Hepatic stellate cell (primary cell): ENCODE results near the gene ZNF766.
A peak's percentile ranks its signal among the peaks of the same experiment; 100 is the strongest.
"Not testable (repeated sequence)": the region's sequence is repeated elsewhere in the genome, so short reads cannot be mapped to it uniquely, and the experiment has no call there.

Experiments
- DNase-seq: peaks from one replicate; pipeline ENCODE4 v3.0.0; 2011; ENCODE audit warnings: low spot score

ZNF766 gene

DNA sequence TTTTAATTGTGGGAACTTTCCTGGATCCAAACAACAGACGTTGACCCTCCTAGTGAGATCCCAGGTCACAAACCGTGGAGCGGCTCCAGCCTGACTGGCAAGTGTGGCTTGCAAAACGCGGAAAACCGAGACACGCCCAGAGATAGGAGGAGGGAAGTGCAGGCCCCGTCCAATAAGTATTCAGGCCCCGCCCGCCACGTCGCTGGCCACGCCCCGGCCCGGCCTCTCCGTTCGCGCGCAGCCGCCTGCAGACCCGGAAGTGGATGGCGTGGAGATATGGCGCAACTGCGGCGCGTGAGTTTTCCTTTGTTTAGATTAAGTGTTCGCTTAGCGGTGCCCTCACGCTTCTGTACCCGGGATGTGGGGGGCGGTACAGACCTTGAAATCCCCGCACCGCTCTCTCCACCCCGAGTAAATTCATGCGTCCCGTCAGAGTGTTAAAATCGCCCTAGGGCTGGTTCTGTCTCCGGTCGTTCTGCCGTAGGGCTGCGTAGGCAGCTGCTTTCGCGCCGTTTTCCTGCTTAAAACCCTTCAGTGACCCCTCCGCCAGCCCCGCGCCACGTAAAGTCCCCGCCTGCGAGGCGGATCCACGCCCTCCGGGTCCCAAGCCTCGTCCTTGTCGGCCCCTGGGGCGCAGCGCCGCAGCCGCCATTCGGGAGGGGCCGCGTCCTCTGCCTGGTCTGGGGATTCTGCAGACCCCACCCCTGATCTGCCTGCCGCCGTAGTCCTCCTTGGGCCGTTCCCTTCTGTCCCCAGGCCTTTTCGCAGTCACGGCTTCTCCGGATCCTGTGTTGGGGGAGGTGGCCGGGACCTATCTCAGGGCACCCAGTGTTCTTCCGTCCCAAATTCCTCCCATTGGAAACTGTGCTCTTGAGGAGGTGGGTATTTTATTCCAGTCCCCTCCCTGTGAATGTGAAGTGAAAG is at the start of gene ZNF766:
ZNF766 (plus strand) TSS at position 250 of the 924 bp plus-strand sequence; CDS start at position 277, 27 bp downstream.
- DNase-seq: peak; percentile 93

DNA sequence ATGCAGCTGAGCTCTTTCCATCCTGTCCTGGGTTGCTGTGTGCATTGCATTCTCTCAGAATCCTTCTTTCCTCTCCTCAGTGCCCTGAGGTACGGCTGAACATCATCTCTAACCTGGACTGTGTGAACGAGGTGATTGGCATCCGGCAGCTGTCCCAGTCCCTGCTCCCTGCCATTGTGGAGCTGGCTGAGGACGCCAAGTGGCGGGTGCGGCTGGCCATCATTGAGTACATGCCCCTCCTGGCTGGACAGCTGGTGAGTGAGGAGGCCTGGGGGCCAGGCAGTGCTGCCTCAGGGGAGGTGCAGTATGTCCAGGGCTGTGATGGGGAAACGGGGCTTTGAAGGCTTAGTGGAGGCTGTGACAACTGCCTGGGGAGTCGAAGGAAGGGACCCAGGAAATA is 49.8 kb upstream of the ZNF766 start:
- DNase-seq: no peak

DNA sequence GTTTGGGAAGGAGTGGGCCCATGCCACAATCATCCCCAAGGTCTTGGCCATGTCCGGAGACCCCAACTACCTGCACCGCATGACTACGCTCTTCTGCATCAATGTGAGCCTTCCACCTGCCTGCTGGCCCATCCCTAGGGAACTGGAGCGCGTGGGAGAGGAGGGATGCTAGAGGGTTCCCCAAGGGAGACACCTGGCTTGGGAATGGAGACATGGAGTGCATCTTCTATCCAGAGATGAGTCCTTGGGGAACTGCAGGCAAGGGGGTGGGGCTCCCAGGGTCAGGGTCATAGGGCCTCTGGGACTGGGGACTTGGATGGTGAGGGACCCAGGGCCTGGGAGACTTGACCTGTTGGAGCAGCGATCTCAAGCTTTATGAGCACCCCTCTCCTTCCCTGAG is 48.4 kb upstream of the ZNF766 start:
- DNase-seq: no peak

DNA sequence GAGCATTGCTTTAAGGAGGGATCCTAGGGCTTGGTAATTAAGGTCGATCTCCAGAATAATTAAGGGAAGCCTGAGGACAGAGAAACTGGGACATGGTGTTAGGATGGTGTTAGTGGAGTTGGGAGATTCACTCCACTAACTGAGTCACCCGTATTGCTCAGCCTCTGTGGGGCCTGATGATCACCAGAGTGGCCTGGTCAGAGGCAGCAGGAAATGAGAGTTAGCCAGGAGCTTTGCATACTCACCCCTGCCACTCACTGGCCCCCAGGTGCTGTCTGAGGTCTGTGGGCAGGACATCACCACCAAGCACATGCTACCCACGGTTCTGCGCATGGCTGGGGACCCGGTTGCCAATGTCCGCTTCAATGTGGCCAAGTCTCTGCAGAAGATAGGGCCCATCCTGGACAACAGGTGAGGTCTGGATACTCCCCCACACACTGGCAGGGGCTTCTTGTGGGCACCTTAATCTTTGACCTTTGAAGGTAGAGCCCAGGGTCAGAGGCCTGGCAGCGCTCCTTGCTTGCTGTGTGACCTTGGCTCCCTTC is 47.5 kb upstream of the ZNF766 start:
- no peak for DNase-seq

DNA sequence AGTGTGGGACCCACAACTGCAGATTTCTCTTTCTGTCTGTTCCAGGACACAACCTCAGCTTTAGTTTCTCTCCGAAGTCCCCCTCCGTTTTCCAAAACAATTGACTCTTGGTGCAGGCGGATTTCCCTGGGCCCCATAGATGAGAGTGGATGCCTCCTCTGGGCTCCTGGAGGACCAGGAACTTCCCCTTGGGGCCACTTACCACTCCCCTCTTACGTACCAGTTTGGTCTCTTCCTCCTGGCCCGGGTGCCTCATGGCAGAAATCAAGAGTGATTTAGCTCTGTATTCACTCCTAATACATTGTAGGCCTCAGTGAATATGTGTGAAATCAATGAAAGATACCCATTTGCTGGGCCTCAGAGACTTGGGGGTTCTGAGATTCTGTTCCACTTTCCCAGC is 45.2 kb upstream of the ZNF766 start:
- no peak for DNase-seq

DNA sequence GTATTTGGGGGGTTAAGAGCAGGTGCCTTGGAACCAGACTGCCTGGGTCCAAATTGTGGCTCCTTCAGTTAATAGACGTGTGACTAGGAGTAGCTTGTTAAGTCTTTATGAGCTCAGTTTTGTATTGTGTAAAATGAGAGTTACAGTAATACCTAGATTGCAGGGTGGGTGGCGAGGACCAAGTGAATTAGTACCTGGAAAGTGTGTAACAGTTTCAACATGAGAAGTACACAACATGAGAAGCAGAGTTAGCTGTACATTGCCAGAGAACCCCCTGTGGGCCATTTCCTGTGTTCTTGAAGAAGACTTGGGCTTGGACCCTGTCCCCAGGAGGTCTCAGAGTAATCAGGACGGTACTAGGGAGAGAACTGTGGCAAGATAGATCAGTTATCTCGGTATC is 42.7 kb upstream of the ZNF766 start:
- no peak for DNase-seq

DNA sequence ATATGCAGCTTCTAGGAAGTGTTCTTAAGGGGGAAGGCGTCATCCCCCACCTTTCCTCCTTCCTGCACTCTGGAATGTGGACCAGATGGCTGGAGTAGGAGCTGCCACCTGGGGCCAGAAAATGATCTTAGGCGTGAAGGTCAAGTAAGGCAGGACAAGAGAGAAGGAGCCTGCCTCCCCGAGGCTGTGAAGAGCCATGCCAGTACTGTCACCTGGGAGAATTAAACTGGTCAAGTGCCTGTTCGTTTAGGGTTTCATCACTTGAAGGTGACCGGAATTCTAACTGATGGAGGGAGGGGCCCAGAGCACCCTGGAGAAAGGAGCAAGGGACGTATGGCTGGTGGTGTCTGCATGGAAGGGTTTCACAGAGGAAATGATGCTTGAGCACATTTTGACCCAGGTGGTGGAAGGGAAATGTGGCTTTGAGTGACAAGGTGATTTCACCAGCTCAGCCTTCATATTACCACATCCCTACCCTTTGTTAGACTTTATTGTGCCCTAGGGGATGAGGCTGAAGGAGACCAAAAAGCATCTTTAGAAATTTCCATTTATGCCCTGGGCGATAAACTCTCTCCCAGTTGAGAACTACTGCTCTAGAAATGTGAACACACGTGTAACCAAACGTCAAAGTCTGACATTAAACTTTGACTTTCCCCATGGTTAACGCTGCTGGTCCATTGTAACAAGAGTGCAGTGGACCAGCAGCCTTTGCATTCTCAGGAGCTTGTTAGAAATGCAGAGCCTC is 42.0 kb upstream of the ZNF766 start:
- DNase-seq: no peak

DNA sequence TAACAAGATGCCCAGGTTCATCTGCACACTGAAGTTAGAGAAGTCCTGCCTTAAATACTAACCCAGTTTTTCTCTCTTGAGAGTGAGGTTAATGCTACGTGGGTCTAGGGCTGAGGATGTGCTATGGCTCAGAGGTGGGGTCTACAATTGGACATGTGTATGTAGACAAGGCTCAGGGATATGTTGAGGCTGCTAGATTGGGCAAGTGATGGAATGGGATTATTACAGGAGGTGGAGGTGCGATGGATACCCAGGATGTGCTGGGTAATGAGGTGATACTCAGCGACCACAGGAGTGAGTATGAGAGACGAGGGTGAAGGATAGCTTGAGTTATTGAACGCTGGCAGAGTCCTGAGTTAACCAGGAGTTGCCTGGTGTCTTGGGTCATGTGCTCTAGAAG is 41.4 kb upstream of the ZNF766 start:
- no peak for DNase-seq

DNA sequence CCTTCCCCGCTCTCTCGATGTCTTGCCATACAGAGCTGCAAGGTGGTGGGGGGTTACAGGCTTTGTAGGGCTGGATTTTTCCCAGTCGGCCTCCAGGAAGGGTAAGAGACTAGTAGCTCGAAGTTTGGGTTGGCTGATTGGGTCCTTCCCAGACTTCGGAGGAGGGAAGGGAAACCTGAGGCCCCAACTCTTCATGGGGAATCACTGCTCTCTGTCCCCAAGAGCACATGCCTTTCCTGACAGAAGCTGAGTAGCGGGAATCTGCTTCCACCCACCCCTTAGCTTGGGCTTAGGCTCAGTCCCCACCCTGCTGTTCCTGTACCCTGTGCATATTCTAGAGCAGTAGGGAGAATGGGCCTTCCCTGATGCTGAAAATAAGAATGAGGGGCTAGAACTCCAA is 39.9 kb upstream of the ZNF766 start:
- no peak for DNase-seq

DNA sequence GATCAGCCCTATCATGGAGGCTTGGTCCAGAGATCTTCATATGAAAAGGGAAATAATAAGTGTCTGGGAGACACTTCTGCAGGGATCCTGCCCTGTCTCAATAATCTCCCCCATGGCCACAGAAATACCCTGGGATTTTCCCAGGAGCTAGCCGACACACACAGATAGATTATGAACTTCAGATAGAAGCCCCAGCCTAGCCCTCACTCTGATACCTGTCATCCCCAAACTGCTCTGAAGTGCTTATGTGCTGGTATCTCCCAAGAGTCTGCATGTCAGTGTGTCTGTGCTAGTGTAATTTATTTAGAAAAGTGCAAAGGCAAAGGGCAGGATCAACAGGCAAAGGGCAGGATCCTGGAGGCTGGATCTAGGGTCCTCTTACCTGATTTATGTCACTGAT is 38.7 kb upstream of the ZNF766 start:
- DNase-seq: no peak

DNA sequence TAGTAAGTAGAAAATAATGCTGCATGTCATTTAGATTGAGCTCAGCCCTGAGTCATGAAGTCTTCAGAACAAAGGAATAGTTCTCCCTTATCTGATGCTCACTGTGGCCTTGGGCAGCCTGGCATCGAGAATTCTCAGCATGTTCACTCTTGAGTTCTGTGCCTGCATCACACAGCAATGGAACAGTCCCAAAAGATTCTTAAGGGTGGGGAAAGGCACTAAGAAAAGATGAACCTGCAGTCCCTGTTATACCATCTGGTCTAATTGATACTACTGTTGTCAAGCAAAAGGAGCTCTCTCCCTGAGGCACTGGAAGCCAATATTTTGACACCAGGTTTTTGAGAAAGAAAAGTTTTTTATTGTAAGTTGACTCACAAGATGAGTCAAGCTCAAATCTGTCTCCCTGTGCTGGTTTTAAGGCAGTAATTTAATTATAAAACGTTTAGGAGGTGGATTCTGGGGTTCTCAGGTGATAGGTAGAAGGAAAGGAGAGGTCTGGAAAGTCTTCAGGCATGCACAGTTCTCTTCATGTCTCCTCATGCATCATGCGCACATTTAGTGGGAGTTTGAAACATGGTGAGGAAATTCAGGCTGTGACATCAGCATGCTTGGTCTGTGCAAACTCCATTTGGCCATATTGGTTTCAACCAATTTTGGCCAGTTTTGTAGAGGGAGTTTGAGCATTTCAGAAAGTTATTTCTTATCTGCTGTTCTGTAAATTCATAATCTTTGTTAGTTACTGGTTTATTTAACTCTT is 38.1 kb upstream of the ZNF766 start:
- no peak for DNase-seq

DNA sequence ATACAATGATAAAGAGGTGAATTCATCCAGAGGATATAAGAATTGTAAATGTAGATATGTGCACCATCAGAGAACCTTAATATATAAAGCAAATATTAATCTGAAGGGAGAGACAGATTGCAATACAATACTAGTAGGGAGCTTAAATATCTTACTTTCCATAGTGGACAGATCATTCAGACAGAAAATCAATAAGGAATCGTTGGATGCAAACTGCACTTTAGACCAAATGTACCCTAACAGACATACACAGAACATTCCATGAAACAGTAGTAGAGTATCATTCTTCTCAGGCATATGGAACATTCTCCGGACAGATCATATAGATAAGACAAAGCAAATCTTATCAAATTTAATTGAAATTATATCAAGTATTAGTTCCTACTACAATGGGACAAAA is 35.0 kb upstream of the ZNF766 start:
- no peak for DNase-seq

DNA sequence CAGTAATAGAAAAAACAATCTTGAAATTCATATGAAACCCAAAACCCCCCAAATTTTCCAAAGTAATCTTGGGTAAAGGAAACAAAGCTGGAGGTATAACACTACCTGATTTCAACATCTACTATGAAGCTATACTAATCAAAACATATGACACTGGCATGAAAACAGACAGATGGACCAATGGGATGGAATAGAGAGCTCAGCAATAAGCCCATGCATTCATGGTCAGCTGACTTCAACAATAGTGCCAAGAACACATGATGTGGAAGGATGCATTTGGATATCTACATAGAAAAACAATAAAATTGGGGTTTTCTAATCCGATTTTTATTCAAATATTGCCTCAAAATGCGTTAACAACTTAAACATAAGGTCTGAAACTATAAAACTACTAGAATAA is 32.2 kb upstream of the ZNF766 start:
- DNase-seq: no peak

DNA sequence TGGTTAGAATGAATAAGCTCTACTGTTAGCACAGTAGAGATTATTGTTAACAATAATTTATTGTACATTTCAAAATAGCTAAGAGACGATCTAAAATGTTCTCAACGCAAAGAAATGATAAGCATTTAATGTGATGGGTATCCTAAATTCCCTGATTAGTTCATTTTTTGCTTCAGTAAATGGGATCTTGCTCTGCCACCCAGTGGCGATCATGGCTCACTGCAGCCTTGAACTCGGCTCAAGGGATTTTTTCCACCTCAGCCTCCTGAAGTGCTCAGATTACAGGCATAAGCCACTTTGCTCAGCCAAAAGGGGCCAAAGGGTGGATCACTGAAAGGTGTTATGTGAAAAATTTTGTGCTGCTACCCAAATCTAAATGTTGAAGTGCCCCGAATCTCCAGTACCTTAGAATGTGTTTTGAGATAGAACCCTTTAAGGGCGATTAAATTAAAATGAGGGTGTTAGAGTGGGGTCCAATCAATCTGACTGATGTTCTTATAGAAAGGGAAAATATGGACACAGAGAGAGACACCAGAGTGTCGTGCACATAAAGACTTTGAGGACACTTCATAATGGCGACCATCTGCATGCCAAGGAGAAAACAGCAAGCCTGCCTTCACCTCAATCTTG is 31.5 kb upstream of the ZNF766 start:
- no peak for DNase-seq

DNA sequence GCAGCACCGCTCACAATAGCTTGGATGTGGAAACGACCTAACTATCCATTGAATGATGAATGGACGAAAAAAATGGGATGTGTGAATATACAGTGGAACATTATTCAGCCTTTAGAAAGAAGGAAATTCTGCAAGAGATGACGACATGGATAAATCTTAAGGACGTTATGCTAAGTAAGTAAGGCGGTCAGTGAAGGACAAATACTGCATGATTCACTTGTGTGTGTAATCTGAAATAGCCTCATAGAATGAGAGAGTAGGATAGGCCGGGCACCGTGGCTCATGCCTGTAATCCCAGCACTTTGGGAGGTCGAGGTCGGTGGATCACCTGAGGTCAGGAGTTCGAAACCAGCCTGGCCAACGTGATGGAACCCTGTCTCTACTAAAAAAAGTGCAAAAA is 25.4 kb upstream of the ZNF766 start:
- no peak for DNase-seq

DNA sequence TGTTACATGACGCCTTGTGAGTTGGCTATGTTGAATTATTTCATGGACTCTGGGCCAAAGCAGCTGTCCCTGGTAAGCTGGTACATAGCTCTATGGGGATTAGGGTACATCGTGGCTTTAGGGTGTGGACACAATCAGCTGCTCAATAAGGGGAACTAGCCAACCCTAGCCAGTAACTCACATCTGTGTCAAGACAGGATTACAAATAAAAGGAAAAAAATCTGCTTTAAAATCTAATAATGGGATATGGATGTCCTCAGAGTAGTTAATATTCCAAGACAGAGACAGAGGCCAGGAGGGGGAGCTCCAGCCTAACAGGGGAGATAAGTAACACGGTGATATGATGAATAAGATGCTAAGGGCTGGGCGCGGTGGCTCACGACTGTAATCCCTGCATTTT is 21.1 kb upstream of the ZNF766 start:
- DNase-seq: peak; percentile 26

DNA sequence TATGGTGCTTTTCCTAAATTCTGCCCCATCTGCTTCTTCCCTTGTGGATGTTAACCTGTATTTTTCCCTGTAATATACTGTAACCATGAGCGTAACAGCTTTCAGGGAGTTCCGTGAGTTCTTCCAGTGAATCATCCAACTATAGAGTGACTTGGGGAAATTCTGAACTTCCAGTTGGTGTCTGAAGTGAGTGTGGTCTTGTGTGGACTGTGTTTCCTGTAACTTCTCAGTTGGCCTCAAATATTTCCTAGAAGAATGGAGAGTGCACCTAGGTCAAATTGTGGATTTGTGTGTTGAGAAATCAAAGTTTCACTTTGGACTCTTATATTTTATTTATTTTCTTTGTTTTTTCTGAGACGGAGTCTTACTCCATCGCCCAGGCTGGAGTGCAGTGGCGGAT is 11.0 kb upstream of the ZNF766 start:
- no peak for DNase-seq

DNA sequence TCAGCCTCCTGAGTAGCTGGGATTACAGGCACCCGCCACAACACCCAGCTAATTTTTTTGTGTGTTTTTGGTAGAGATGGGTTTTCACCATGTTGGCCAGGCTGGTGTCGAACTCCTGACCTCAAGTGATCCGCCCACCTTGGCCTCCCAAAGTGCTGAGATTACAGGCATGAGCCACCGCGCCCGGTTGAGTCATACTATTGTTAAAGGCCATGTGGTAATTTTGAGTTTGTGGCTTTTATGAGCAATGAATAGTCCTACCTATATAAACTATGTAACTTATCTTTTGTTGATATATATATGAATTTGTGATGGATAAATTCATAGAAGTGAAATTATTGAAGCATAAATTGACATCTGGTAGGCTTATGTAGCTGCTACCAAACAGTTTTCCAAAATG is 3.8 kb upstream of the ZNF766 start:
- not testable (repeated sequence) for DNase-seq

DNA sequence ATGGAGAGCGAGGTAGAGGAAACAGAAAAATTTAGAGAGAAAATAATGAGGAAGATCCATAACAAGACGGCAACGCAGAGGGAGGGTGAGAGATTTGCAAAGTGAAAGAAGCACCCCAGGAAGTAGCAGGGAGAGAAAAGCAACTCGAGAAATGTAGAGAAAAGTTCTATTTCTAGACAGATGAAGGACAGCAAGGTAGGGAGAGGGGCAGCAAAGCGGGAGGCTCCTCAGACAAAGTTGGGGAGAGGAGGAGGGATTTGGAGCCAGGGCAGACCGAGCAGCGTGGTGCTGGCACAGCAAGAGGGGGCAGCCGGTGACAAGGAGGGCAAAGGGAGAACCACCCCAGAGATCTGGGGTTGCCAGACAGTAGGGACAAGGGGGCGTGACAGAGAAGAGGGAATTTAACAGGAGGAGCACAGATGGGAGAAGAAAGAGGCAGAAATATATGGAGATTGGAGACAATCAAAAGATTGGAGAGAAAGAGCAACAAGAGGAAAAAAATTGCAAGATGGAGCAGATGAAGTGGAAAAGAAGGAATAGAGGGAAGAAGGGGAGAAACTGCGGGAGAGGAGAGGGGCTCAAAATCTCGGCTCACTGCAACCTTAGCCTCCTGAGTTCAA is 989 bp downstream of the ZNF766 start:
- DNase-seq: peak; percentile 22

DNA sequence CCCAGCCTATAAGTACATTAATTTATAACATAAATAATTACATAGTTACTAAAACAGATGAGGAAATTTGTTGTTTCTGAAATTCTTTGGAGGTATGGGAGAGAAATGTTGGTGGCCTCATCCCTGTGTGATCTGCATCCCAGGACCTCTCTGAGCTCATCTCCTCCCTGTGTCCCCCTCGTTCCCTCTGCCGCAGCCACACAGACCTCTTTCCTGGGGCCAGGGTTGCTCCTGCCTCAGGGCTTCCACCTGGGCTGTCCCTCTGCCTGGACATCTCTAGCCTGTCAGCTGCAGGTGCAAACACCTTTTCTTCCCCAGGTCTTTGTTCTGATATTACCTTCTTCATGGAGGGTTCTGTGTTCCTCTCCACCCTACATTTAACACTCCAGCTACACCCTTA is 3.9 kb downstream of the ZNF766 start:
- DNase-seq: no peak

DNA sequence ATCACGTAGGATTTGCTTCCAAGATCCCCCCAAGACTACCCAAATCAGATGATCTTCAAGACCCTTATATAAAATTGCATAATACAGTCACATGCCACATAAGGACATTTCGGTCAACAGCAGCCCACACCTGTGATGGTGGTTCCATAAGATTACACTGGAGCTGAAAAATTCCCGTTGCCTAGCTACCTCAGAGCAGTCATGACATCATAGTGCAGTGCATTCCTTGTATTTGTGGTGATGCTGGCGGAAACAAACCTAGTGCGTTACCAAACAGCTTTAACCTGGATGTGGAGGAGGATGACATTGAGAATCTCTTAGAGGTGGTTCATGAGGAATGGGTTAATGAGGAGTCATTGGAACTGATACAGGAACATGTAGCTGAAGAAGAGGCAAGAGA is 4.8 kb downstream of the ZNF766 start:
- DNase-seq: no peak
